ENCODE data around the gene CABP2.

GRCh38 chr11:67490727-67491065 is 32.5 kb downstream of the CABP2 start:
- TF ChIP-seq CTCF (conservative IDR thresholded peaks at IDR 0.05; ENCODE audit: low read depth, low read length): no peak
- TF ChIP-seq EZH2 (IDR thresholded peaks at IDR 0.05; ENCODE audit: borderline replicate concordance, low read depth, low read length, poor library complexity, severe bottlenecking): no peak
